SK-N-MC (cell line): ENCODE data around the gene FBXO17.

Source experiments
- EZH2 ChIP-seq: fragments of 200-600 bp; sonication (generic); IDR thresholded peaks from one replicate; pipeline ENCODE4 v1.6.1; 2017; ENCODE audit warnings: antibody characterized with exemption
- POLR2AphosphoS5 ChIP-seq: IDR thresholded peaks from 2 replicates; pipeline ENCODE4 v1.6.1; 2012; ENCODE audit warnings: mild to moderate bottlenecking, low read depth, low read length, borderline replicate concordance

DNA sequence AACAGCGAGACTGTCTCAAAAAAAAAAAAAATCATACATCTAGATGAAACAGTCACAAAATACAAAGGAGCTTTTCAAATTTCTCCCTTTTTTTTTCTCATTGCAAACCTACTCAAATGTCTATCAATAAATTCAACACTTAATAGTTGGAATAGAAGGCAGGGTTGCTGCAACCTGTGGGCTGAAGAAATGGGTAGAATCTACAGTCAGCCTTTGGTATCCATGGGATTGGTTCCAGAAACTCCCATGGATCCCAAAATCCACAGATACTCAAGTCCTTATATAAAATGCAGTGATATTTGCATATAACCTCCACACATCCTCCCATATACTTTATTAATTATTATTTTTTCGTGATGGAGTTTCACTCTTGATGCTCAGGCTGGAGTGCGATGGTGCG, 42.1 kb upstream of the FBXO17 start:
- no peak for TF ChIP-seq EZH2
- no peak for TF ChIP-seq POLR2AphosphoS5
